ENCODE measurements around the gene FITM1. TPM values are rescaled to one million over a fixed set of nuclear protein-coding genes. Genes with fewer than 3 reads are reported as not detected.
A peak's percentile ranks its signal among the peaks of the same experiment; 100 is the strongest.

Gene FITM1, protein sequence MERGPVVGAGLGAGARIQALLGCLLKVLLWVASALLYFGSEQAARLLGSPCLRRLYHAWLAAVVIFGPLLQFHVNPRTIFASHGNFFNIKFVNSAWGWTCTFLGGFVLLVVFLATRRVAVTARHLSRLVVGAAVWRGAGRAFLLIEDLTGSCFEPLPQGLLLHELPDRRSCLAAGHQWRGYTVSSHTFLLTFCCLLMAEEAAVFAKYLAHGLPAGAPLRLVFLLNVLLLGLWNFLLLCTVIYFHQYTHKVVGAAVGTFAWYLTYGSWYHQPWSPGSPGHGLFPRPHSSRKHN
- 1.1 TPM for polyA plus RNA-seq (ENCODE audit: insufficient read length)
- long read RNA-seq, donor 1, partial matches to known transcripts: 0 of 2 reads
- long read RNA-seq, donor 1, other reads (novel, unspliced or antisense): 0 of 2 reads
- long read RNA-seq, donor 2, partial matches to known transcripts: 0 of 5 reads
- long read RNA-seq, donor 2, other reads (novel, unspliced or antisense): 0 of 5 reads
- long read RNA-seq, donor 3, partial matches to known transcripts: 0 of 1 reads
- long read RNA-seq, donor 3, other reads (novel, unspliced or antisense): 0 of 1 reads
- long read RNA-seq, donor 4: 0 reads
- long read RNA-seq, donor 5, partial matches to known transcripts: 0 of 2 reads
- long read RNA-seq, donor 5, other reads (novel, unspliced or antisense): 0 of 2 reads
- long read RNA-seq, donor 6, partial matches to known transcripts: 0 of 4 reads
- long read RNA-seq, donor 6, other reads (novel, unspliced or antisense): 0 of 4 reads
- long read RNA-seq, donor 7, partial matches to known transcripts: 0 of 4 reads
- long read RNA-seq, donor 7, other reads (novel, unspliced or antisense): 0 of 4 reads
- long read RNA-seq, donor 8, partial matches to known transcripts: 0 of 1 reads
- long read RNA-seq, donor 8, other reads (novel, unspliced or antisense): 0 of 1 reads

- no peak for DNase-seq
Observed at GRCh38 chr14:24130380-24130716, at the start of gene FITM1. Gene FITM1 (plus strand): TSS chr14:24130659. CDS start chr14:24131564, 905 bp downstream.

DNA sequence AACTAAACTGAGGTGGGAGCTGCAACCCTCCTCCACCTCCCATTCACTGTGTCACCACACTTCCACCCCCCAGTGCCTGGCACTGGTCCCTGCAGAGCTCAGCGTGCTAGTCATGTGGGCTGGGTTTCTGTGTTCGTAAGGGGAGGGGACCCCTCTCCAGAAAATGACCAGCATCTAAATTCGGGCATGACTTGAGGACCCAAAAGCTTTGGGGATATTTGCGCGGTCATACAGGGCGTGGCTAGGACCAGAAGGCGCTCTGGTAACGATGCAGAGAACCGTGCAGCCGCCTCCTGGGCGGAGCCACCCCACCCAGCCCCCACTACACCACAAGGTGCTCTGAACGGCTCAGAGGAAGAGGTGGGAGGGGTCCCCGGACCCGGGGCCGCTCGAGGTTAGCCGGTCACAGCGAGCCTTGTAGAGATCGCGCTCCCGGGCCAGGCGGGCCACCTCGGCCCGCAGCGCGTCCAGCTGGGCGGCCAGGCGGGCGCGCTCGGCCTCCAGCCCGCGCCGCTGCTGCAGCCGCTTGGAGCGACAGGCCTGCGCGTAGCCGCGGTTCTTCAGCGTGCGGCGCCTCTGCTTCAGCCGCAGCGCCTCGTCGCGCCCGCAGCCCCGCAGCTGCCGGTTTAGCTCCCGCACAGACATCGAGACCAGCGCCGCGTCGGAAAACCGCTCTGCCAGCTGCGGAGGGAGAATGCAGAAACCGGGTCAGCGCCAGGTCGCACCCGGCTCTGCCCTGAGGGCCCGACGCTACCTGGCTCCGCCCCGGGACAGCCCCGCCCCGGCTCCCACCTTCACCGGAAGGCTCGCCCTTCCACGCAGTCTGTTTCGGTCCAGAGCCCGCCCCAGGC lies 49.3 kb upstream of the FITM1 start:
- no peak for DNase-seq

- no peak for DNase-seq
Observed at GRCh38 chr14:24081739-24082211, 48.7 kb upstream of the FITM1 start.

DNA sequence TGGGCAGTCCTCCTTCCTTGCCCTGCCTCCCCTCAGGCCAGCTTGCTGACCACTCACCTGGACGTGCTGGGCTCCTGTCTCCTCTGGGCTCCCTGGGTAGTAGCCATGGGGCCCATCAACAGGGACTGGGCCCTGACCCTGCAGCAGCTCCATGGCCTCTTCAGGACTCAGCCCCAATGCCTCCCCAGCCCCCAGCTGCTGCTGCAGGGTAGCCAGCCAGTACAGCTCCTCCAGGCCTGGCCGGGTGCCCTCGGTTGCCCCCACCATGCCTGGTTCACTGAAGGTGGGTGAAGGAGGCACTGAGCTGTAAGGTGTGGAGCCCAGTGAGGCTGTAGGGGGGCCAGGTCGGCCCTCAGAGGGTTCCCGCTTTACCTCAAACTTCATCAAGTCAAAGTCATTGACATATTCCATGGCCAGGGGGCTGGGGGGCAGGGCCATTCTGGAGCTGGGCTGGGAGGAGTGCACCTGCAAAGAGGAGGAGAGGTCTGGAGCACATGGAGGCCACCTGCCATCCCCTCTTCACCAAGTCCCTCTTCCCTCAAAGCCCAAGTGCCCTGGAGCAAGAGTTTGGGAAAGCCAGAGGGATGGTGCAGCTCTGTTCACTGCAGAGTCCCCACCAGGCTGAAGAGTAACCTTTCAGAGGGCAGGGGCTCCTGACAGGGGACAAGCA lies 47.9 kb upstream of the FITM1 start:
- no peak for DNase-seq

GRCh38 chr14:24083462-24083861 lies 47.0 kb upstream of the FITM1 start:
- DNase-seq: no peak

GRCh38 chr14:24084440-24084839 lies 46.0 kb upstream of the FITM1 start:
- no peak for DNase-seq

DNA sequence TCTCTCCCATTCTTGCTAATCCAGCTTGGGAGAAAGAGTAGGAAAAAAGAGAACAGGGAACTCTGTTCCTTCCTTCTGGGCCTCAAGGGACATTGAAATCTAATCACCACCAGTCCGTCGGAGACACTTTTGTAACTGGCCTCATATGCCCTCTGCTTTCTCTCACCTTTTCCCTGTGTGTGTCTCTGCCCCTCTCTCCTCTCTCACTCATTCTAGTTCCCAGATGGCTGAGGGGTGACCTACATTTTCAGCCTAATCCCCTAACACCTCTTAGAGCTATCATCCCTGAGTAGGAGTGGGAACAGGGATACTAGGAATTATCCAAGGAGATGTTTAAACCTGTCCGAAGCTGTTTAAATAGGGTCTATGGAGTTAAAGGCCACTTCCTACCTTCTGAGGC lies 45.2 kb upstream of the FITM1 start:
- DNase-seq: no peak

- DNase-seq: no peak
Observed at GRCh38 chr14:24086193-24086955, 44.1 kb upstream of the FITM1 start.

DNA sequence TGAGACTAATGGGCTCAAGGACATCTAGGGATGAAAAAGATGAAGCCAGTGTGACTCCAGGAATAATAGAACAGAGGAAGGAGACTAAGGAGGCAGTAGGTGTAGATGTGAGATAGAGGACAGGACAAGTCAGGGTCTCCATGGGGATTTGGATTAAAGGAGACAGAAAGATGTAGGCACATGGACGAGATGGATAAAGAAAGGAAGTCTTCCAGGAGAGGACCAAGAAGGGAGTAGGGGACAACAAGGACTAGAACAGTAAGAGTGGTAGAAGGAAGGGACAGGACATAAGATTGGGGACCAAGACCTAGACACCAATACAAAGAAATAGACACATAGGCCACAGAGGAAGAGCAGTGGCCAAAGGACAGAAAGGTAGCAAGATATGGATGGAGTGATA lies 43.5 kb upstream of the FITM1 start:
- DNase-seq: no peak

GRCh38 chr14:24088095-24088494 lies 42.4 kb upstream of the FITM1 start:
- DNase-seq: no peak

GRCh38 chr14:24089890-24090289 lies 40.6 kb upstream of the FITM1 start:
- DNase-seq: no peak

GRCh38 chr14:24092110-24092504 lies 38.4 kb upstream of the FITM1 start:
- DNase-seq: no peak

DNA sequence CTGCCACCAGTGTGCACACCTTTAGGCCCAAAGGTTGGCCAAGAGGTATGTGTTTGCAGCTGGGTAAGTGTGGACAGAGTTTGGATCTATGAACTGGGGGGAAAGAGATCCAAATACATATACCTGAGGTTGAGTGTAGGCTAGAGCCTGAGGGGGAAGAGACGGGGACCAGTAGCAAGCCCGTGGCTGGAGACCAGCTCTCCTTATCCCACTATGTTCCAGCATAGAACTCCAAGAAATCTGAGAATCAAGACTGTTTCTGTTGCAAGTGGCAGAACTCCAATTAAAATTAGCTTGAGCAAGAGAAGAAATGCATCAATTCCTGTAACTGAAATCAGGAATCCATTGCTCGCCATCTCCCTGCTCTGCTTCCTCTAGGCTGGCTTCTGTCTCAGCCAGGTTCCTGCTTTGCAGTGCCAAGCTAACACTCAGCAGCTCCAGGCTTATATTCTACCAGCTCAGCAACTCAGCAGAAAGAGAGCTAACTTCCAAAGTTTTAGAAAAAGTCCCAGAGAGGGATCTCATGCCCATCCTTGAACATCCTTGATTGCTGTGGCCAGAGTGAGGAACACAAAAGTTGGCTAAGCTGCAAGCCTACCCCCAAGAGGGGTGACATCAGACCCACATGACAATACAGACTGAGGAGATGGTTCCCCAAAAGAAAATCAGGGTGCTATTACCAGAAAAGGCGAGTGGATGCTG lies 37.8 kb upstream of the FITM1 start:
- DNase-seq: no peak

GRCh38 chr14:24093207-24093900 lies 37.1 kb upstream of the FITM1 start:
- DNase-seq: no peak

GRCh38 chr14:24093901-24094840 lies 36.3 kb upstream of the FITM1 start, which contains the start of gene PCK2:
Gene PCK2 (plus strand): TSS chr14:24094311. CDS start chr14:24094406, 95 bp downstream.
- peak; percentile 81 for DNase-seq

DNA sequence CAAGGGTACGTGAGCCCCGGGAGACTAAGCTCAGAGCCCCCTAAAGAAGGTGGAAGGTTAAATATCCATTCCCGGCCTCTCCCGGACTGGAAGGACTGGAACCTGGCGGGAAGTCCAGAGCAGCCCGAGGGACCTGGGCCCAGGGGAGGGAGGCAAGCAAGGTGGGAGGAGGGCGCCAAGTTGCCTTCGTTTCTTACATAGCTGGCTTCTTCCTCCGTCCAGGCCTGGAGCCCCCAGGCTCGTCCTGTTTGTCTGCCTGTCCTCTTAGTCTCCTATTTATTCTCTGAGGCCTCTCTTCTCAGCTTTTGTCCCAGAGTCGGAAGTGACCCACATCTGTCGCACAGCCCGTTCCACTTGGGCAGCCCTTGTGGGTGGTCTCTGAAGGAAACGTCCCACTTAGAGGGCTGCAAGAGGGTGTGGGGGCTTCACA lies 35.6 kb upstream of the FITM1 start:
- DNase-seq: no peak

- peak; percentile 51 for DNase-seq
Observed at GRCh38 chr14:24095271-24096068, 35.0 kb upstream of the FITM1 start.

Data from left kidney (tissue), 8 donors.